Measurements from ENCODE around the gene ELOVL1. TPM values are rescaled to one million over a fixed set of nuclear protein-coding genes. Genes with fewer than 3 reads are reported as not detected.

Gene ELOVL1
- total and polyA plus RNA-seq, 2 of the 13 experiments (the other 11 are each of a cell fraction or from before 2014, with no cell fraction given) = 55.2 to 77.4 TPM

DNA sequence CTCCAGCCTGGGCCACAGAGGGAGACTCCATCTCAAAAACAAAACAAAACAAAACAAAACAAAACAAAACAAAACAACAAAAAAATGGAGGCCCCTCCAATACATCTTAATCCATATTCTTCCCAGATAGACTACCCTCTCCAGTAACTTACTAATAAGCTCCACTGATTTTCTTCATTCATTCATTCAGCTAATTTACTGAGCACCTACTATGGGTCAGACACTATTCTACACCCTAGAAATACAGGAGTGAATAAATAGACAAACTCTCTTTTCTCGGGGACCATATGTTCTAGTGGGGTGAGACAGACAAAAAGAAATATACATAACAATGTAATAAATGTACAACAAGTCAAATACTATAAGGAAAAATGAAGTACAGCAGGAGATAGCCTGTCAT is 16.8 kb downstream of the ELOVL1 start:
- Histone ChIP-seq H4K20me1 (ENCODE audit: insufficient read depth, low read length) (no peaks in the 10 kb centered on the region), H3K4me1 (ENCODE audit: insufficient read depth, low read length) (peaks cover 52% of the 10 kb centered on the region), H3K9ac (ENCODE audit: insufficient read depth, low read depth, low read length) (no peak overlapping the region), H3K4me3 (replicated peaks in 1 of 3; ENCODE audit: insufficient read depth in 1 of 3, low read depth in 2 of 3, low read length in 3 of 3) (no peak overlapping the region), H3K27me3 (ENCODE audit: control insufficient read depth in 1 of 2, insufficient read depth in 2 of 2, low read length in 2 of 2) (no peaks in the 10 kb centered on the region; a peak in 1 of 5 replicates), H3K27ac (ENCODE audit: extremely low read length, insufficient read depth, low read length) (no peak overlapping the region), H3K79me2 (ENCODE audit: insufficient read depth, low read length) (no peaks in the 10 kb centered on the region), H2AFZ (ENCODE audit: low read length) (no peak overlapping the region), H3K4me2 (ENCODE audit: low read depth, low read length) (no peak overlapping the region), H3K36me3 (replicated peaks in 1 of 2; ENCODE audit: control insufficient read depth in 1 of 2, insufficient read depth in 2 of 2, low read length in 2 of 2) (no peaks in the 10 kb centered on the region), H3K9me3 (ENCODE audit: low read length) (no peaks in the 10 kb centered on the region)
- DNase-seq (ENCODE audit: low spot score) (no peak), ATAC-seq (no peak), FAIRE-seq (no peak)
- no TSS peak for BruUV-seq (replicated peaks)
- CTCF ChIA-PET (ENCODE audit: low intra/inter-chr PET ratio, low total read pairs) = no interaction called here
- TF ChIP-seq DBP (CRISPR knock-in tag; IDR thresholded peaks at IDR 0.05; ENCODE audit: not compliant biosample characterization) = no peak
- no peak for TF ChIP-seq ZNF143 (CRISPR knock-in tag; IDR thresholded peaks at IDR 0.05)
- TF ChIP-seq, protein P1, sequence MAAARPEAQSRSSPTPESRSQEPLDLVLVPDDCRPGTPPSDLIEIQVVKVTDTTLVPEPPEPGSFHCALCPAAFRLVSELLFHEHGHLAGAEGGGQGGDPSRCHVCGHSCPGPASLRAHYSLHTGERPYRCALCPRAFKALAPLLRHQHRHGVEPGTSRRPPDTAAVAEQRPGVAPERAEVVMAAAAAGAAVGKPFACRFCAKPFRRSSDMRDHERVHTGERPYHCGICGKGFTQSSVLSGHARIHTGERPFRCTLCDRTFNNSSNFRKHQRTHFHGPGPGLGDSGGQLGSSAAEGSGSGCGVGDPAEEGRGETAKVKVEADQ (CRISPR knock-in tag; IDR thresholded peaks at IDR 0.05; ENCODE audit: borderline replicate concordance) = no peak
- TF ChIP-seq SAFB2 (CRISPR knock-in tag; IDR thresholded peaks at IDR 0.05; ENCODE audit: borderline replicate concordance, low read depth) = no peak
- TF ChIP-seq ASH2L (IDR thresholded peaks at IDR 0.05; ENCODE audit: insufficient read length, low read depth, low read length) = no peak
- no peak for TF ChIP-seq ZNF850 (CRISPR knock-in tag; conservative IDR thresholded peaks at IDR 0.05)
- no peak for TF ChIP-seq IRX3 (CRISPR knock-in tag; IDR thresholded peaks at IDR 0.05; ENCODE audit: borderline replicate concordance, low read depth)
- no peak for TF ChIP-seq TP53 (CRISPR knock-in tag; conservative IDR thresholded peaks at IDR 0.05)
- no peak for TF ChIP-seq ZBTB7A (CRISPR knock-in tag; IDR thresholded peaks at IDR 0.05)
- TF ChIP-seq HNF1A (IDR thresholded peaks at IDR 0.05; ENCODE audit: low read depth) = no peak
- TF ChIP-seq HNF1A (CRISPR knock-in tag; IDR thresholded peaks at IDR 0.05; ENCODE audit: borderline replicate concordance) = no peak
- TF ChIP-seq, protein P2, sequence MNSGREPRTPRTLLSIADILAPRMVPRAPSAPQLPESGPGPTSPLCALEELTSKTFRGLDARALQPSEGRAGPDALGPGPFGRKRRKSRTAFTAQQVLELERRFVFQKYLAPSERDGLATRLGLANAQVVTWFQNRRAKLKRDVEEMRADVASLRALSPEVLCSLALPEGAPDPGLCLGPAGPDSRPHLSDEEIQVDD (CRISPR knock-in tag; IDR thresholded peaks at IDR 0.05; ENCODE audit: borderline replicate concordance) = no peak
- no peak for TF ChIP-seq MAZ (IDR thresholded peaks at IDR 0.05; ENCODE audit: borderline replicate concordance, low read depth, low read length)
- no peak for TF ChIP-seq MAZ (CRISPR knock-in tag; IDR thresholded peaks at IDR 0.05; ENCODE audit: low read depth)
- no peak for TF ChIP-seq ZNF343 (CRISPR knock-in tag; IDR thresholded peaks at IDR 0.05)
- TF ChIP-seq SYNCRIP (IDR thresholded peaks at IDR 0.05; ENCODE audit: insufficient read depth, low read depth, low read length) = no peak
- TF ChIP-seq TMF1 (CRISPR knock-in tag; IDR thresholded peaks at IDR 0.05; ENCODE audit: low read depth) = no peak
- TF ChIP-seq ZNF83 (CRISPR knock-in tag; IDR thresholded peaks at IDR 0.05; ENCODE audit: borderline replicate concordance) = no peak
- TF ChIP-seq SOX6 (IDR thresholded peaks at IDR 0.05) = no peak
- no peak for TF ChIP-seq SOX6 (CRISPR knock-in tag; IDR thresholded peaks at IDR 0.05)
- intact Hi-C loops (cut with micrococcal nuclease; ENCODE audit: unreplicated experiment) (no loop called here), in situ Hi-C loops (cut with HindIII; ENCODE audit: extremely low pct_ligation_motif_present, low pct_unique_long_range_greater_than_20kb) (no loop called here)
- WGBS (ENCODE audit: low lambda C conversion rate) = 88% methylated on average over 1 of the region's 1 CpG
- POLR2A ChIA-PET = interaction anchor here (4.1 kb wide), 1 partner anchor 16 kb away, joined by 32 read pairs; the partner anchor contains the start of gene ELOVL1
